ENCODE results near the gene TMPRSS4. TPM values are rescaled to one million over a fixed set of nuclear protein-coding genes. Genes with fewer than 3 reads are reported as not detected.
A peak's percentile ranks its signal among the peaks of the same experiment; 100 is the strongest.

TMPRSS4 gene
- total and polyA plus RNA-seq, 3 donors from 2014 or later = 1.2 to 4.3 (median 1.3) TPM

DNA sequence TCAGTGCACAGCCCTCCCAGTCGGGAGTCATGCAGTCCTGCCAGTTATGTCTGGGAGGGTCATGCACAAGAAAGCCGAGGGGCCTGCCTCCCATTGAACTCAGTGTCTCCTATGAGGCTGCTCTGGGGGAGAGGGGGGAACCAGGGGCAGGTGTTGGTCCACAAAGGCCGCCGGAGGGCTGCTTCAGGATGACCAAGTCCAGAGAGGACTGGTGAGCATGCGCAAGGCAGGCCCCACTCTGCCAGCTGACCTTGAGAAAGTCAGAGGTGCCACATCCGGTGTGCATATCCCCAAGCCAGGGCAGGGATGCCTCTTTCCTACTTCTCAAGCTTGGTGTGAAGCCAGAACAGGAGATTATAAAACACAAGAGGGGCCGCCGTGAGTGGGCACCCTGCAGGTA lies 71.4 kb downstream of the TMPRSS4 start:
- no peak for DNase-seq
- Histone ChIP-seq H3K4me1 (peaks cover 20% of the 10 kb centered on the region), H3K27ac (no peak overlapping the region), H3K36me3 (ENCODE audit: low read depth, missing control alignments) (no peaks in the 10 kb centered on the region), H3K9me3 (no peaks in the 10 kb centered on the region), H3K4me3 (no peak overlapping the region), H3K27me3 (no peaks in the 10 kb centered on the region)
- intact Hi-C loops (cut with DNase I; ENCODE audit: low total_unique reads) = no loop called here
- TF ChIP-seq, protein P1, sequence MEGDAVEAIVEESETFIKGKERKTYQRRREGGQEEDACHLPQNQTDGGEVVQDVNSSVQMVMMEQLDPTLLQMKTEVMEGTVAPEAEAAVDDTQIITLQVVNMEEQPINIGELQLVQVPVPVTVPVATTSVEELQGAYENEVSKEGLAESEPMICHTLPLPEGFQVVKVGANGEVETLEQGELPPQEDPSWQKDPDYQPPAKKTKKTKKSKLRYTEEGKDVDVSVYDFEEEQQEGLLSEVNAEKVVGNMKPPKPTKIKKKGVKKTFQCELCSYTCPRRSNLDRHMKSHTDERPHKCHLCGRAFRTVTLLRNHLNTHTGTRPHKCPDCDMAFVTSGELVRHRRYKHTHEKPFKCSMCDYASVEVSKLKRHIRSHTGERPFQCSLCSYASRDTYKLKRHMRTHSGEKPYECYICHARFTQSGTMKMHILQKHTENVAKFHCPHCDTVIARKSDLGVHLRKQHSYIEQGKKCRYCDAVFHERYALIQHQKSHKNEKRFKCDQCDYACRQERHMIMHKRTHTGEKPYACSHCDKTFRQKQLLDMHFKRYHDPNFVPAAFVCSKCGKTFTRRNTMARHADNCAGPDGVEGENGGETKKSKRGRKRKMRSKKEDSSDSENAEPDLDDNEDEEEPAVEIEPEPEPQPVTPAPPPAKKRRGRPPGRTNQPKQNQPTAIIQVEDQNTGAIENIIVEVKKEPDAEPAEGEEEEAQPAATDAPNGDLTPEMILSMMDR (IDR thresholded peaks at IDR 0.05) = no peak
- 78 to 81% methylated on average over 4 to 8 of the region's 8 CpGs for WGBS, 2 donors

- DNase-seq = peak; percentile 56
- intact Hi-C loops (cut with DNase I; ENCODE audit: low total_unique reads) = no loop called here
- no peaks in the 10 kb centered on the region for H3K36me3 ChIP-seq (ENCODE audit: low read depth, missing control alignments)
- no peak overlapping the region for H3K27ac ChIP-seq
- H3K9me3 ChIP-seq = no peaks in the 10 kb centered on the region
- TF ChIP-seq, protein P1 (IDR thresholded peaks at IDR 0.05) = no peak
- no peak for TF ChIP-seq POLR2A (IDR thresholded peaks at IDR 0.05)
- no peak overlapping the region for H3K4me3 ChIP-seq
- peaks cover 22% of the 10 kb centered on the region for H3K4me1 ChIP-seq
- 72 to 91% methylated on average over 2 of the region's 2 CpGs for WGBS, 2 donors
- H3K27me3 ChIP-seq = no peaks in the 10 kb centered on the region
These were observed 72.0 kb downstream of the TMPRSS4 start for GRCh38 chr11:118148856-118149255.

DNA sequence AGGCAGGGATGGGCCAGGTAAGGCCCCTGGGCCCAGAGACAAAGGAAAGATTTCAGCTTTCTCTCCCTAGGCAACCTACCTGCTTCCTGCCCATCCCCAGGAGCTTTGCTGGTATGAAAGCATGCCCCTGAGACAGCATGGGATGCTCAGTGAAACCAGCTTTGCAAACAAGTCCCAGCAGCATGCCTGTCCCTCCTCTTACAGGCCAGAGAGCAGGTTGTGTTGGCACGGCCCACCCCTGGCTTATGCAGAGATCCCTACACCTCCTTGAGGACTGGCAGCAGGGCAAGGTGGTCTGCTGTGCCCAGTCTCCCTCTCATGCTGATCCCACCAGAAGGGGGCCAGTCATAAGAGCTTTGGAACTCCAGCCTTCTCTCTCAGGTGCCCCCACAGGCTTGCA lies 72.6 kb downstream of the TMPRSS4 start:
- WGBS, 2 donors = 88 to 100% methylated on average over 1 of the region's 1 CpG
- TF ChIP-seq, protein P1 (IDR thresholded peaks at IDR 0.05) = no peak
- TF ChIP-seq POLR2A (IDR thresholded peaks at IDR 0.05) = no peak
- Histone ChIP-seq H3K4me3 (no peak overlapping the region), H3K9me3 (no peaks in the 10 kb centered on the region), H3K36me3 (ENCODE audit: low read depth, missing control alignments) (no peaks in the 10 kb centered on the region), H3K27ac (no peak overlapping the region), H3K27me3 (no peaks in the 10 kb centered on the region), H3K4me1 (peaks cover 22% of the 10 kb centered on the region)
- no peak for DNase-seq
- intact Hi-C loops (cut with DNase I; ENCODE audit: low total_unique reads) = no loop called here

DNA sequence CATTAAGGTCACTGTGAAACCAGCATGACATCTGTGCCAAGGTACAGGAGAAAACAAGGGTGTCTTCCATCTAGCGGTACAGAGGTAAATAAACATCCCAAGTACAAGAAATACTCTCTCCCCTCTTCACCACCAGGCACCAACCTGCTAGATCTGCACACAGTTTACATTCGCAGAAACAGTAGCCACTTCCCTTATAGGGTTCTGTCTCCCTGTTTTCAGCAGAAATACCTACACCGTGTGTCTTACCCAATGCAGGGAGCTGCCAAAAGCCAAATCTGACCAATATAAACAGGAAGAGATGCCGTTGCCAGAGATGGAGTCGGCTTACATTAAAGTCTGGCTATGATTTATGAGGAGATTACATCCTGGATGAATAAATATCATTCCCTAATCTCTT lies 74.6 kb downstream of the TMPRSS4 start:
- intact Hi-C loops (cut with DNase I; ENCODE audit: low total_unique reads) = no loop called here
- Histone ChIP-seq H3K27ac (no peak overlapping the region), H3K36me3 (ENCODE audit: low read depth, missing control alignments) (no peaks in the 10 kb centered on the region), H3K27me3 (no peaks in the 10 kb centered on the region), H3K4me1 (peaks cover 11% of the 10 kb centered on the region), H3K4me3 (no peak overlapping the region), H3K9me3 (no peaks in the 10 kb centered on the region)
- no peak for TF ChIP-seq POLR2A (IDR thresholded peaks at IDR 0.05)
- TF ChIP-seq, protein P1 (IDR thresholded peaks at IDR 0.05) = no peak
- 60 to 64% methylated on average over 5 of the region's 5 CpGs for WGBS, 2 donors
- DNase-seq = no peak

DNA sequence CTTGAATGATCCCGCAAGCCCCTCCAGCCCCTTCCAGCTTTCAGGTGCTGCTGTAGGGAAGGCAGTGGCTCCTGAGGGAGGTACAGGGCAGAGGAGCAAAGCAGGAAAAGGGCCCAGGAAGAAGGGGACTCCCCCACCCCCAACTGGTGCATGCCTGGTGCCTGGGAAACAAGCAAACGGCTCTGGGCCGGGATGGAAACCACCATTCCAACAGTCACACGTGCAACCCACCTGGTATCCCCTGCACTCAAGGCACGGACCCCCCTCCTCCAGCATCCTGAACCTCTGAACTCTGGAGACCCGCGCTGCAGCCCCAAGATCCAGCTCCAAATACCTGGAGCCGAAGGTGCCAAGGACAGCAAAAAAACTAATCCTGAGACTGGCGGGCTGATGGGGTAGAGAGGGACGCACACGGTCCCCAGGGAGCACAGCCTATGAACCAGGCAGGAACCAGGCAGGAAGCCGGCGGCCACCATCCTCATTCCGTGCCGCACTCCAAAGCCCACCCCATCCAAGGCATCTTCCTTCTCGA lies 75.2 kb downstream of the TMPRSS4 start:
- TF ChIP-seq, protein P1 (IDR thresholded peaks at IDR 0.05) = no peak
- TF ChIP-seq POLR2A (IDR thresholded peaks at IDR 0.05) = no peak
- no peaks in the 10 kb centered on the region for H3K36me3 ChIP-seq (ENCODE audit: low read depth, missing control alignments)
- WGBS, 2 donors = 15 to 18% methylated on average over 10 to 16 of the region's 16 CpGs
- H3K4me1 ChIP-seq = peaks cover 13% of the 10 kb centered on the region
- intact Hi-C loops (cut with DNase I; ENCODE audit: low total_unique reads) = no loop called here
- no peaks in the 10 kb centered on the region for H3K9me3 ChIP-seq
- H3K4me3 ChIP-seq = peak overlapping the region in 1 of 2 donors; percentile 64
- no peak for DNase-seq
- no peak overlapping the region for H3K27ac ChIP-seq
- H3K27me3 ChIP-seq = no peaks in the 10 kb centered on the region

Measured in testis (tissue), 3 donors.